Stimulated activated CD4-positive, alpha-beta T cell treated with anti-CD3 and anti-CD28 coated beads, Interleukin-4, amount 100 ng/mL, for 24 hours (primary cell): Measurements from ENCODE around the gene IGSF9B.
A peak's percentile ranks its signal among the peaks of the same experiment; 100 is the strongest.

Source experiments
- DNase-seq: peaks from one replicate; pipeline ENCODE4 v3.0.0-alpha.2; 2020

IGSF9B gene

GRCh38 chr11:133953999-133954398 lies 2.8 kb downstream of the IGSF9B start:
- DNase-seq = no peak

- no peak for DNase-seq
Measured at GRCh38 chr11:133953547-133953946, 3.2 kb downstream of the IGSF9B start.

- DNase-seq = no peak
Measured at GRCh38 chr11:133952199-133953190, 4.3 kb downstream of the IGSF9B start.

GRCh38 chr11:133951327-133952198 lies 5.2 kb downstream of the IGSF9B start:
- no peak for DNase-seq

GRCh38 chr11:133950874-133951326 lies 5.9 kb downstream of the IGSF9B start:
- DNase-seq = no peak

GRCh38 chr11:133950421-133950820 lies 6.3 kb downstream of the IGSF9B start:
- DNase-seq = no peak

GRCh38 chr11:133949129-133949528 lies 7.6 kb downstream of the IGSF9B start:
- DNase-seq = no peak

GRCh38 chr11:133948711-133949110 lies 8.1 kb downstream of the IGSF9B start:
- no peak for DNase-seq

GRCh38 chr11:133947321-133947756 lies 9.4 kb downstream of the IGSF9B start:
- DNase-seq = peak; percentile 55

- no peak for DNase-seq
Measured at GRCh38 chr11:133946541-133947318, 10.0 kb downstream of the IGSF9B start.

- no peak for DNase-seq
Measured at GRCh38 chr11:133946051-133946450, 10.7 kb downstream of the IGSF9B start.

- DNase-seq = peak; percentile 80
Measured at GRCh38 chr11:133945087-133945974, 11.4 kb downstream of the IGSF9B start.

GRCh38 chr11:133943950-133944698 lies 12.6 kb downstream of the IGSF9B start:
- no peak for DNase-seq

- DNase-seq = no peak
Measured at GRCh38 chr11:133942577-133942976, 14.2 kb downstream of the IGSF9B start.

GRCh38 chr11:133941546-133941945 lies 15.2 kb downstream of the IGSF9B start:
- no peak for DNase-seq

- DNase-seq = no peak
Measured at GRCh38 chr11:133940034-133940433, 16.7 kb downstream of the IGSF9B start.

GRCh38 chr11:133939558-133939957 lies 17.2 kb downstream of the IGSF9B start:
- no peak for DNase-seq

- no peak for DNase-seq
Measured at GRCh38 chr11:133938166-133938565, 18.6 kb downstream of the IGSF9B start.

- no peak for DNase-seq
Measured at GRCh38 chr11:133937468-133937867, 19.3 kb downstream of the IGSF9B start.

GRCh38 chr11:133937015-133937414 lies 19.8 kb downstream of the IGSF9B start:
- no peak for DNase-seq

- DNase-seq = no peak
Measured at GRCh38 chr11:133936592-133936991, 20.2 kb downstream of the IGSF9B start.
